Measurements from ENCODE around the gene RAX.

Gene RAX

GRCh38 chr18:59275406-59275949, 2.2 kb upstream of the RAX start (continued):
- TF ChIP-seq, protein P1, sequence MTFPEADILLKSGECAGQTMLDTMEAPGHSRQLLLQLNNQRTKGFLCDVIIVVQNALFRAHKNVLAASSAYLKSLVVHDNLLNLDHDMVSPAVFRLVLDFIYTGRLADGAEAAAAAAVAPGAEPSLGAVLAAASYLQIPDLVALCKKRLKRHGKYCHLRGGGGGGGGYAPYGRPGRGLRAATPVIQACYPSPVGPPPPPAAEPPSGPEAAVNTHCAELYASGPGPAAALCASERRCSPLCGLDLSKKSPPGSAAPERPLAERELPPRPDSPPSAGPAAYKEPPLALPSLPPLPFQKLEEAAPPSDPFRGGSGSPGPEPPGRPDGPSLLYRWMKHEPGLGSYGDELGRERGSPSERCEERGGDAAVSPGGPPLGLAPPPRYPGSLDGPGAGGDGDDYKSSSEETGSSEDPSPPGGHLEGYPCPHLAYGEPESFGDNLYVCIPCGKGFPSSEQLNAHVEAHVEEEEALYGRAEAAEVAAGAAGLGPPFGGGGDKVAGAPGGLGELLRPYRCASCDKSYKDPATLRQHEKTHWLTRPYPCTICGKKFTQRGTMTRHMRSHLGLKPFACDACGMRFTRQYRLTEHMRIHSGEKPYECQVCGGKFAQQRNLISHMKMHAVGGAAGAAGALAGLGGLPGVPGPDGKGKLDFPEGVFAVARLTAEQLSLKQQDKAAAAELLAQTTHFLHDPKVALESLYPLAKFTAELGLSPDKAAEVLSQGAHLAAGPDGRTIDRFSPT (tag by site-specific recombination; IDR thresholded peaks at IDR 0.05): no peak
- no peak for TF ChIP-seq ZNF660 (tag by site-specific recombination; IDR thresholded peaks at IDR 0.05)
- TF ChIP-seq, protein P2, sequence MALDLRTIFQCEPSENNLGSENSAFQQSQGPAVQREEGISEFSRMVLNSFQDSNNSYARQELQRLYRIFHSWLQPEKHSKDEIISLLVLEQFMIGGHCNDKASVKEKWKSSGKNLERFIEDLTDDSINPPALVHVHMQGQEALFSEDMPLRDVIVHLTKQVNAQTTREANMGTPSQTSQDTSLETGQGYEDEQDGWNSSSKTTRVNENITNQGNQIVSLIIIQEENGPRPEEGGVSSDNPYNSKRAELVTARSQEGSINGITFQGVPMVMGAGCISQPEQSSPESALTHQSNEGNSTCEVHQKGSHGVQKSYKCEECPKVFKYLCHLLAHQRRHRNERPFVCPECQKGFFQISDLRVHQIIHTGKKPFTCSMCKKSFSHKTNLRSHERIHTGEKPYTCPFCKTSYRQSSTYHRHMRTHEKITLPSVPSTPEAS (tag by site-specific recombination; IDR thresholded peaks at IDR 0.05): no peak
- no peak for TF ChIP-seq WT1 (tag by site-specific recombination; IDR thresholded peaks at IDR 0.05)
- no peak for TF ChIP-seq ZNF174 (tag by site-specific recombination; IDR thresholded peaks at IDR 0.05)
- no peak for TF ChIP-seq ZNF362 (tag by site-specific recombination; IDR thresholded peaks at IDR 0.05)
- TF ChIP-seq ZNF704 (tag by site-specific recombination; IDR thresholded peaks at IDR 0.05): no peak
- no peak for TF ChIP-seq ZNF2 (tag by site-specific recombination; IDR thresholded peaks at IDR 0.05)
- no peak for TF ChIP-seq ZNF138 (tag by site-specific recombination; IDR thresholded peaks at IDR 0.05; ENCODE audit: borderline replicate concordance)

DNA sequence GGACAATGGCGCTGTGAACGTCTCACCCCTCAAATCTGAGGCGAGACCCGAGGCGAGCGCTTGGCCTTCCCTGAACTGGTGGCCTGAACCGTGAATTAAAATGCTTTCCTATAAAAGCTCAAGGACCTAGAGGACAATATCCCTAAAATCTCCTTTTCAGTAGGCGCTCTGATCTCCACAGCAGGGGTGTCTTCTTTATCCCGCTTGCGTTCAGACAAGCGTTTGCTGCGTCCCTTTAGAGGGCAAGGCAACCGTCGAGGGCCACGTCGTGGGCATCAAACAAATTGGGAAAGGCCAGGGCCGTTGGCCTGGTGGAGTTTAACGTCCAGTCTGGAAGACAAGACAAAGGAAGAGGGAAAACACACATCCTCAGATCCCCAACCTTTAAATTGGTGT, 1.3 kb upstream of the RAX start:
- Histone ChIP-seq H3K4me3 (ENCODE audit: low read depth, low read length) (no peak overlapping the region), H3K36me3 (ENCODE audit: control insufficient read depth in 2 of 2, insufficient read depth in 1 of 2, low read length in 2 of 2) (no peaks in the 10 kb centered on the region), H3K9me3 (ENCODE audit: control insufficient read depth, insufficient read depth, low read depth, low read length) (no peaks in the 10 kb centered on the region), H3K27ac (ENCODE audit: extremely low read depth, low read depth, low read length) (no peak overlapping the region), H3K4me1 (ENCODE audit: control insufficient read depth, insufficient read depth, low read length) (no peaks in the 10 kb centered on the region)
- CTCF ChIA-PET: interaction anchor here (0.8 to 7.6 kb wide), 3 partner anchors 11 to 128 kb away, joined by 3 to 41 read pairs (median 5); no protein-coding TSS in a partner anchor
- POLR2A ChIA-PET: no interaction called here
- TF ChIP-seq BCL11B (tag by site-specific recombination; IDR thresholded peaks at IDR 0.05; ENCODE audit: low read depth): no peak
- TF ChIP-seq ZNF114 (tag by site-specific recombination; IDR thresholded peaks at IDR 0.05): no peak
- TF ChIP-seq ZBTB48 (tag by site-specific recombination; IDR thresholded peaks at IDR 0.05): no peak
- no peak for TF ChIP-seq ZXDB (tag by site-specific recombination; IDR thresholded peaks at IDR 0.05)
- no peak for TF ChIP-seq GLI4 (tag by site-specific recombination; IDR thresholded peaks at IDR 0.05)
- TF ChIP-seq PRDM1 (tag by site-specific recombination; IDR thresholded peaks at IDR 0.05): no peak
- TF ChIP-seq, protein P3, sequence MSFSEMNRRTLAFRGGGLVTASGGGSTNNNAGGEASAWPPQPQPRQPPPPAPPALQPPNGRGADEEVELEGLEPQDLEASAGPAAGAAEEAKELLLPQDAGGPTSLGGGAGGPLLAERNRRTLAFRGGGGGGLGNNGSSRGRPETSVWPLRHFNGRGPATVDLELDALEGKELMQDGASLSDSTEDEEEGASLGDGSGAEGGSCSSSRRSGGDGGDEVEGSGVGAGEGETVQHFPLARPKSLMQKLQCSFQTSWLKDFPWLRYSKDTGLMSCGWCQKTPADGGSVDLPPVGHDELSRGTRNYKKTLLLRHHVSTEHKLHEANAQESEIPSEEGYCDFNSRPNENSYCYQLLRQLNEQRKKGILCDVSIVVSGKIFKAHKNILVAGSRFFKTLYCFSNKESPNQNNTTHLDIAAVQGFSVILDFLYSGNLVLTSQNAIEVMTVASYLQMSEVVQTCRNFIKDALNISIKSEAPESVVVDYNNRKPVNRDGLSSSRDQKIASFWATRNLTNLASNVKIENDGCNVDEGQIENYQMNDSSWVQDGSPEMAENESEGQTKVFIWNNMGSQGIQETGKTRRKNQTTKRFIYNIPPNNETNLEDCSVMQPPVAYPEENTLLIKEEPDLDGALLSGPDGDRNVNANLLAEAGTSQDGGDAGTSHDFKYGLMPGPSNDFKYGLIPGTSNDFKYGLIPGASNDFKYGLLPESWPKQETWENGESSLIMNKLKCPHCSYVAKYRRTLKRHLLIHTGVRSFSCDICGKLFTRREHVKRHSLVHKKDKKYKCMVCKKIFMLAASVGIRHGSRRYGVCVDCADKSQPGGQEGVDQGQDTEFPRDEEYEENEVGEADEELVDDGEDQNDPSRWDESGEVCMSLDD (tag by site-specific recombination; IDR thresholded peaks at IDR 0.05): no peak
- TF ChIP-seq, protein P2 (tag by site-specific recombination; IDR thresholded peaks at IDR 0.05): no peak
- TF ChIP-seq ZNF518A (tag by site-specific recombination; conservative IDR thresholded peaks at IDR 0.05; ENCODE audit: low read depth): no peak
- no peak for TF ChIP-seq ZNF645 (tag by site-specific recombination; IDR thresholded peaks at IDR 0.05)
- TF ChIP-seq ZNF629 (tag by site-specific recombination; IDR thresholded peaks at IDR 0.05): no peak
- TF ChIP-seq ZNF558 (tag by site-specific recombination; IDR thresholded peaks at IDR 0.05): no peak

All from HEK293 (cell line).